SH-SY5Y (cell line): Measurements from ENCODE around the gene CACNA2D4.

Experiments used
- GATA2 ChIP-seq: IDR thresholded peaks from 2 replicates; pipeline ENCODE4 v1.6.1; 2011; ENCODE audit warnings: mild to moderate bottlenecking, low read depth, low read length
- GATA3 ChIP-seq: IDR thresholded peaks from 2 replicates; pipeline ENCODE4 v1.6.1; 2011; ENCODE audit warnings: low read depth, mild to moderate bottlenecking, low read length, moderate library complexity

DNA sequence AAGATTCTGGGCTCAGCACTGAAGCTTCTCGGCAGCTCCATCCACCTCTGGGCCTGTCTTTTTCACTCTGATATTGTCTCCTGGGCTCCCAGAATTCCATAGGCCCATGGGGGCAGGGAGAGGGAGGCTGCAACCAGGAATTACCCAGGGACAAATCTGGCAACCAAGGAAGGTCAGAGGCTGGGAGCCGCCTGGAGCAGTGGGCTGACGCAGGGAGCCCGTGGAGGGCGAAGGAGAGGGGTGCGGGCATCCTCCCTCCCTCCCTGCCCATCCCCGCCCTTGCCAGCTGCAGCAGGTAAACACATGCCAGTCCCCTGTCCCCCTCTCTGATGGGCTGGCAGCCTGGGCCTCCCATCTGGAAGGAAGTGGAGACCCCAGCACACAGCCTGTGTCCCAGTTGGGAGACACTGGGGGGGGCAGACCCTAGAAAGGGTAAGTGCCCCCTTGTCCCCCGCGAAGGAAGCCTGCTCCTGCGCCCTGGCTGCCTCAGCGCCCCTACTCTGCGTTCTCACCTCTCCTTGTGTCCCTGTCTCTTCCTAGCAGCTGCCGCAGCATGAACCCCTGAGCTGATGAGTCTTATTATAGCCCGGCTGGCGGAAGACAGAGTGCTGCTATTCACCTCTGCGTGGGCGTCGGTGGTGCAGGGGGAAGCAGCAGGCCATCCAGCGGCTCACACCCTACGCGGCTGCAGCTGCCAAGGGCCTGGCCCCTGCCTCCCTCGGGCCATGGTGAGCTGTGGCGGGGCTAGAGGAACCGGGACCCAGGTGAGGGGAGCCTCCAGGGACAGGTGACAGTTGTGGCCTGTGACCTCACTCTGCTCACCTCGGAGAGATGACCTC lies 91.4 kb downstream of the CACNA2D4 start:
- TF ChIP-seq GATA2 (no peak), GATA3 (no peak)
